SK-N-SH (cell line): ENCODE data around the gene BICC1. TPM values are rescaled to one million over a fixed set of nuclear protein-coding genes. Genes with fewer than 3 reads are reported as not detected.

Experiments
- CTCF ChIA-PET: fragments of 300-600, 350-600 bp; formaldehyde crosslinking; extraction: SDS; loops from one replicate; lab custom pipeline; 2021; lab: Yijun Ruan, JAX
- POLR2A ChIA-PET: fragments of 350-600 bp; sonication (Branson Sonifier 250); formaldehyde crosslinking; extraction: SDS; loops from one replicate; lab custom pipeline; 2020; ENCODE audit warnings: antibody characterized with exemption, inconsistent platforms; lab: Yijun Ruan, JAX
- DNase-seq: peaks from one replicate; pipeline ENCODE4 v3.0.0; 2012
- H2AFZ ChIP-seq: fragments of 200-600 bp; sonication (generic); 2 replicates; pipeline ENCODE4 v1.8.1; 2016; ENCODE audit warnings: antibody characterized with exemption, mild to moderate bottlenecking, low read depth
- H3F3A ChIP-seq: fragments of 200-600 bp; sonication (generic); replicated peaks from 2 replicates; pipeline ENCODE3; 2016; ENCODE audit warnings: antibody characterized with exemption, mild to moderate bottlenecking; ENCODE audit not compliant: insufficient read depth
- H3K27ac ChIP-seq, 2 experiments: fragments of 200-500 bp in 1 of 2; fragments of 200-600 bp in 1 of 2; sonication (Bioruptor generic) in 1 of 2; sonication (generic), shearing (Covaris generic) in 1 of 2; 2 replicates each; pipeline versions ENCODE4 v1.5.1 to v1.6.1; 2014 to 2016; ENCODE audit warnings: low read depth in 2 of 2, inconsistent platforms in 1 of 2, low read length in 1 of 2, mild to moderate bottlenecking in 1 of 2, mixed read lengths in 1 of 2
- H3K27me3 ChIP-seq: fragments of 200-600 bp; sonication (generic), shearing (Covaris generic); 2 replicates; pipeline ENCODE4 v1.6.1; 2016; ENCODE audit warnings: mixed run types; ENCODE audit not compliant: insufficient read depth
- H3K36me3 ChIP-seq, 2 experiments: fragments of 200-500 bp in 1 of 2; fragments of 200-600 bp in 1 of 2; sonication (Bioruptor generic) in 1 of 2; sonication (generic) in 1 of 2; replicated peaks in 1 of 2; 2 replicates each; pipeline versions ENCODE3 to v1.5.1; 2014 to 2016; ENCODE audit warnings: low read length in 1 of 2, mild to moderate bottlenecking in 1 of 2; ENCODE audit not compliant: insufficient read depth in 2 of 2, control insufficient read depth in 1 of 2
- H3K4me1 ChIP-seq, 2 experiments: fragments of 200-500 bp in 1 of 2; fragments of 200-600 bp in 1 of 2; sonication (Bioruptor generic) in 1 of 2; sonication (generic), shearing (Covaris generic) in 1 of 2; 2 replicates each; pipeline versions ENCODE4 v1.5.1 to v1.6.1; 2014 to 2016; ENCODE audit warnings: low read depth in 1 of 2, low read length in 1 of 2, mixed run types in 1 of 2; ENCODE audit not compliant: insufficient read depth in 2 of 2, control insufficient read depth in 1 of 2
- H3K4me2 ChIP-seq: fragments of 200-600 bp; sonication (generic), shearing (Covaris generic); 2 replicates; pipeline ENCODE4 v1.6.1; 2017; ENCODE audit warnings: mixed run types
- H3K4me3 ChIP-seq, 2 experiments: fragments of 200-500 bp in 1 of 2; fragments of 200-600 bp in 1 of 2; sonication (Bioruptor generic) in 1 of 2; sonication (generic), shearing (Covaris generic) in 1 of 2; 2 replicates each; pipeline versions ENCODE4 v1.5.1 to v1.8.1; 2014 to 2016; ENCODE audit warnings: low read depth in 2 of 2, inconsistent platforms in 1 of 2, low read length in 1 of 2, mild to moderate bottlenecking in 1 of 2, mixed read lengths in 1 of 2, moderate library complexity in 1 of 2
- H3K79me2 ChIP-seq: fragments of 200-600 bp; sonication (generic); 2 replicates; pipeline ENCODE4 v1.8.1; 2017; ENCODE audit warnings: mild to moderate bottlenecking; ENCODE audit not compliant: insufficient read depth
- H3K9ac ChIP-seq: fragments of 200-600 bp; sonication (generic); 2 replicates; pipeline ENCODE4 v1.6.1; 2017; ENCODE audit warnings: mixed run types
- H3K9me2 ChIP-seq: fragments of 200-600 bp; sonication (generic); 2 replicates; pipeline ENCODE4 v1.6.1; 2017; ENCODE audit warnings: mixed run types
- H3K9me3 ChIP-seq: fragments of 200-600 bp; sonication (generic); 2 replicates; pipeline ENCODE4 v1.6.1; 2017; ENCODE audit warnings: mixed run types, mild to moderate bottlenecking, moderate library complexity
- H4K20me1 ChIP-seq: fragments of 200-600 bp; sonication (generic); 2 replicates; pipeline ENCODE4 v1.6.1; 2017; ENCODE audit warnings: mild to moderate bottlenecking, mixed run types; ENCODE audit not compliant: insufficient read depth
- MXI1 ChIP-seq: IDR thresholded peaks from 2 replicates; pipeline ENCODE4 v1.6.1; 2012; ENCODE audit warnings: mild to moderate bottlenecking, low read depth, low read length, improper control_type of control experiment
- NFIC ChIP-seq: IDR thresholded peaks from 2 replicates; pipeline ENCODE4 v1.4.0; 2012; ENCODE audit warnings: borderline replicate concordance
- NRF1 ChIP-seq: IDR thresholded peaks from 2 replicates; pipeline ENCODE4 v1.6.1; 2012; ENCODE audit warnings: low read depth, mild to moderate bottlenecking, low read length
- PBX3 ChIP-seq: IDR thresholded peaks from 2 replicates; pipeline ENCODE4; 2012
- RCOR1 ChIP-seq: fragments of 150-350 bp; IDR thresholded peaks from 2 replicates; pipeline ENCODE4 v1.6.1; 2017; ENCODE audit warnings: antibody characterized with exemption, low read length
- REST ChIP-seq: IDR thresholded peaks from 2 replicates; pipeline ENCODE4 v1.6.1; 2012; ENCODE audit warnings: mild to moderate bottlenecking, low read depth, low read length, moderate library complexity
- SIN3A ChIP-seq: IDR thresholded peaks from 2 replicates; pipeline ENCODE4 v1.6.1; 2012; ENCODE audit warnings: low read depth, mild to moderate bottlenecking, low read length, moderate library complexity, borderline replicate concordance
- TAF1 ChIP-seq: IDR thresholded peaks from 2 replicates; pipeline ENCODE4 v1.6.1; 2012; ENCODE audit warnings: low read depth, mild to moderate bottlenecking, low read length, moderate library complexity, borderline replicate concordance
- USF2 ChIP-seq: fragments of 150-350 bp; IDR thresholded peaks from 2 replicates; pipeline ENCODE4 v1.6.1; 2017; ENCODE audit warnings: antibody characterized with exemption, low read length, low read depth, borderline replicate concordance
- WGBS: methylation state at CpG from one replicate; pipeline ENCODE4 v1.1.6; 2017; ENCODE audit warnings: low lambda C conversion rate; 5-methylcytosine and 5-hydroxymethylcytosine counted together
- polyA plus RNA-seq, 3 experiments: library from polyadenylated mRNA; depleted of rRNA; stranded (reverse); fragments of >200 nt; gene quantifications; 2 replicates each; pipeline ENCODE4 v1.2.3, GENCODE V29; 2012
- TF ChIP-seq, protein P1 (sequence below): IDR thresholded peaks from 2 replicates; pipeline ENCODE4 v1.4.0; 2012; ENCODE audit warnings: low read depth, borderline replicate concordance
- TF ChIP-seq, protein P2 (sequence below): fragments of 150-350 bp; IDR thresholded peaks from 2 replicates; pipeline ENCODE4 v1.6.1; 2016; ENCODE audit warnings: mild to moderate bottlenecking, low read depth, low read length

The BICC1 gene
- polyA plus RNA-seq, 1 of the 3 experiments (the other 2 are of a cell fraction), result 1.5 TPM

DNA sequence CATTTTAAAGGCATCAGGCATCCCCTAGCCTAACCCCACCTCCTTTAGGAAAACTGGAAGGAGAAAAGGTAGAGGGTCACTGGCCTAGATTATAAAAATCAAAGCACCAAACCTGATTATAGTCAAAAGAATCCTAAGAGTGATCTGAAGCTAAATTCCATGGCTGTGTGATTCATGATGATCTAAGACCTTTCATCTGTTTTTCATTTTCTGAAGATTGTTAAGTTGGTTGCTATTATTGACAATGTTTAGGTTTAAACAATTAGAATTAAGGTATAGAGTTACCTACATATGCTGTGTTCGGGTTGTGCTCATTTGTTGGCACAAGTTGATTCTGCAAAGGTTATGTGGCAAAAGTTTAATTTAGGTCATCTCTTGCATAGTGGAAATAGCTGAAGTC is 148.7 kb downstream of the BICC1 start (continued):
- no peak for TF ChIP-seq REST
- TF ChIP-seq USF2, result no peak
- no peak for TF ChIP-seq MXI1
- no peak for TF ChIP-seq RCOR1
- TF ChIP-seq NRF1, result no peak

- TF ChIP-seq PBX3 (no peak), NFIC (no peak), SIN3A (no peak), TAF1 (no peak)
- TF ChIP-seq, protein P1, sequence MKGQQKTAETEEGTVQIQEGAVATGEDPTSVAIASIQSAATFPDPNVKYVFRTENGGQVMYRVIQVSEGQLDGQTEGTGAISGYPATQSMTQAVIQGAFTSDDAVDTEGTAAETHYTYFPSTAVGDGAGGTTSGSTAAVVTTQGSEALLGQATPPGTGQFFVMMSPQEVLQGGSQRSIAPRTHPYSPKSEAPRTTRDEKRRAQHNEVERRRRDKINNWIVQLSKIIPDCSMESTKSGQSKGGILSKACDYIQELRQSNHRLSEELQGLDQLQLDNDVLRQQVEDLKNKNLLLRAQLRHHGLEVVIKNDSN, result no peak
- TF ChIP-seq, protein P2, sequence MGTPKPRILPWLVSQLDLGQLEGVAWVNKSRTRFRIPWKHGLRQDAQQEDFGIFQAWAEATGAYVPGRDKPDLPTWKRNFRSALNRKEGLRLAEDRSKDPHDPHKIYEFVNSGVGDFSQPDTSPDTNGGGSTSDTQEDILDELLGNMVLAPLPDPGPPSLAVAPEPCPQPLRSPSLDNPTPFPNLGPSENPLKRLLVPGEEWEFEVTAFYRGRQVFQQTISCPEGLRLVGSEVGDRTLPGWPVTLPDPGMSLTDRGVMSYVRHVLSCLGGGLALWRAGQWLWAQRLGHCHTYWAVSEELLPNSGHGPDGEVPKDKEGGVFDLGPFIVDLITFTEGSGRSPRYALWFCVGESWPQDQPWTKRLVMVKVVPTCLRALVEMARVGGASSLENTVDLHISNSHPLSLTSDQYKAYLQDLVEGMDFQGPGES, result no peak
- H3K9me3 ChIP-seq, result peaks cover 4% of the 10 kb centered on the region; the same call in 1 of the 2 replicates
- WGBS, result 40% methylated on average over 2 of the region's 2 CpGs
- no peaks in the 10 kb centered on the region for H3K36me3 ChIP-seq
- no peak for DNase-seq
- POLR2A ChIA-PET, result no interaction called here
- H3K27ac ChIP-seq, result peak overlapping the region; percentile 81 to 88; a peak in 3 of 4 replicates
- no peaks in the 10 kb centered on the region for H3K9me2 ChIP-seq
- H3K79me2 ChIP-seq, result peaks cover 6% of the 10 kb centered on the region; the same call in 1 of the 2 replicates
- no peaks in the 10 kb centered on the region for H4K20me1 ChIP-seq
- peak overlapping the region; percentile 40; the same call in 1 of the 2 replicates for H3K4me2 ChIP-seq
- H3K27me3 ChIP-seq, result no peaks in the 10 kb centered on the region
- H3K4me1 ChIP-seq, result peaks cover 7 to 18% of the 10 kb centered on the region in 2 experiments
- CTCF ChIA-PET, result no interaction called here
- peak overlapping the region; percentile 1; the same call in 1 of the 2 replicates for H3K9ac ChIP-seq
- peaks cover 18% of the 10 kb centered on the region for H3F3A ChIP-seq
- H2AFZ ChIP-seq, result no peak overlapping the region
- no peak overlapping the region for H3K4me3 ChIP-seq
Measured at GRCh38 chr10:58661902-58662301, 149.2 kb downstream of the BICC1 start.
